Cardiac fibroblast (primary cell): Measurements from ENCODE around the gene SLC2A10.

Source experiments
- DNase-seq, 2 donors: peaks; one replicate each; pipeline versions ENCODE4 v3.0.0 to v3.0.0-alpha.2; 2010; ENCODE audit warnings: low read depth in 2 of 2
- H3K4me3 ChIP-seq, 2 donors: replicated peaks in 1 of 2; 1 replicate in 1 of 2; 2 replicates in 1 of 2; pipeline ENCODE4 v1.5.1; 2011; ENCODE audit warnings: low read depth in 2 of 2, low read length in 2 of 2, mild to moderate bottlenecking in 2 of 2, moderate library complexity in 1 of 2
- CTCF ChIP-seq: IDR thresholded peaks from one replicate; pipeline ENCODE4 v1.5.1; 2011; ENCODE audit warnings: low read depth, mild to moderate bottlenecking, low read length, inconsistent platforms

SLC2A10 gene

GRCh38 chr20:46682063-46682821 is 27.2 kb upstream of the SLC2A10 start:
- no peak overlapping the region for H3K4me3 ChIP-seq
- no peak for TF ChIP-seq CTCF
- DNase-seq: no peak

DNA sequence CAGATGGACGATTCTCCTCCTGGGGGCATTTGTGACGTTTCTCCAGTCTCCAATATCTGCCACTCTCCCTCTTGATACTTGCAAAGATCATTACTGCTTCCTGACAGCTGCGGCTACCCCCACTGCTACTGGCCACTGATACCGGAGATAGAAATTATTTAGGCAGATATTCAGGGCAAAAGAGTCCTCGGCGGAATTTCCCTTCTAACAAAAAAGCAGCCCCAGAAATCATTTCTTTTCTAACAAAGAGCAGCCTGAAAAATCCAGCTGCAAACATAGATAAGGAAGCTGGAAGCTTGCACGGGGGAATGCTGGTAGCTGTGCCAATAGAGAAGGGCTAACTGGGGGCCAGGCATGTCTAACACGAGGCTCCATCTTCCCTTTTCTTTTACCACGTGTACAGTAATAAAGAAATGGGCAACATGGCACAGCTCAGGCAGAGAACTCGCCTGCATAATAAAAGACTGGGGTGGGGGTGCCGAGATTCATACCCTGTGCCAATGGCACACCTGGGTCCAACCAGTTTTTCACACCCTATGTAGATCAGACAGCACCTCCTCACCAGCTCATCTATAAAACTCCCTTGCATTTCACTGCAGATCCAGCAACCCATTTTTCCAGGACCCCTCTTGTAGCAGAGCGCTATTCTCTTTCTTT is 26.3 kb upstream of the SLC2A10 start:
- H3K4me3 ChIP-seq: peak overlapping the region; percentile 42 to 55
- peak in 1 of 2 donors; percentile 56 for DNase-seq
- TF ChIP-seq CTCF: no peak

DNA sequence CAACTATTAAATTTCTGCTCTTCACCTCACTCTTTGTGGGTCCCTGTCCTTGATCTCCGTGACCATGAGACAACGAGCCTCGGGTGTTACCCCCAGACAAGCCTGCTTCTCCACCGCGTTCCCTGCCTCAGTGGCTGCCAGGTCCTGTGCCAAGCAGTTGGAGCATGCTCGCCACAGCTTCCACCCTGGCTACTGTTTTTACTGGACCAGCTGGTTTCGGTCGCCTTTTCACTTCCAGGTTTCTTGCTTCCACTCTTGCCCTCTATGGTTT is 25.8 kb upstream of the SLC2A10 start:
- no peak for TF ChIP-seq CTCF
- DNase-seq: no peak
- H3K4me3 ChIP-seq: peak overlapping the region; percentile 42 to 55

DNA sequence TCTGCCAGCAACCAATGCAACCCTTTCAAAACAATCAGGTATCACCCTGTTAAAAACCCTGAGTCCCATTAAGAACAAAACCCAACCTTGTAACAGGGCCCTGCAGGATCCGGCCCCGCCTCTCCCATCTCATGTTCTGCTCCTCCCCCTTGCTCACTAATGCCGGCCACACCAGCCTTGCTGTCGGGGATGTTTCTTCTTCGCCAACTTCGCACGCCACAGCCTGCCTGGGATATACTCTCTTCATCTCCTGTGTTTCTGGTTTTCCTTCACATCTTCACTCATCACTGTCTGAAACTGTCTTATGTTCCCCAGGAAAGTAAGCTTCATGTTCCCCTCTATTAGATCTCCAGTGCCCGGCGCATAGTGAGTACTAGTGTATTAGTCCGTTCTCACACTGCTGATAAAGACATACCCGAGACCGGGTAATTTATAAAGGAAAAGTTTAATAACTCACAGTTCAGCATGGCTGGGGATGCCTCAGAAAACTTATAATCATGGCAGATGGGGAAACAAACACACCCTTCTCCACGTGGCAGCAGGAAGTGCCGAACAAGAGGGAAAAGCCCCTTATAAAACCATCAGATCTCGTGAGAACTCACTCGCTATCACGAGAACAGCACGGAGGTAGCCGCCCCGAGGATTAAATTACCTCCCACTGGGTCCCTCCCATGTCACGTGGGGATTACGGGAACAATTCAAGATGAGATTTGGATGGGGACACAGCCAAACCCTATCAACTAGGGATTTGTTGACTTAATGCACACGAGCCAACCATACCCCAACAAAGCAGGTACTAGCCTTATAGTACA is 25.3 kb upstream of the SLC2A10 start:
- peak overlapping the region; percentile 42 to 55 for H3K4me3 ChIP-seq
- DNase-seq: peak; percentile 70 to 88
- TF ChIP-seq CTCF: no peak

DNA sequence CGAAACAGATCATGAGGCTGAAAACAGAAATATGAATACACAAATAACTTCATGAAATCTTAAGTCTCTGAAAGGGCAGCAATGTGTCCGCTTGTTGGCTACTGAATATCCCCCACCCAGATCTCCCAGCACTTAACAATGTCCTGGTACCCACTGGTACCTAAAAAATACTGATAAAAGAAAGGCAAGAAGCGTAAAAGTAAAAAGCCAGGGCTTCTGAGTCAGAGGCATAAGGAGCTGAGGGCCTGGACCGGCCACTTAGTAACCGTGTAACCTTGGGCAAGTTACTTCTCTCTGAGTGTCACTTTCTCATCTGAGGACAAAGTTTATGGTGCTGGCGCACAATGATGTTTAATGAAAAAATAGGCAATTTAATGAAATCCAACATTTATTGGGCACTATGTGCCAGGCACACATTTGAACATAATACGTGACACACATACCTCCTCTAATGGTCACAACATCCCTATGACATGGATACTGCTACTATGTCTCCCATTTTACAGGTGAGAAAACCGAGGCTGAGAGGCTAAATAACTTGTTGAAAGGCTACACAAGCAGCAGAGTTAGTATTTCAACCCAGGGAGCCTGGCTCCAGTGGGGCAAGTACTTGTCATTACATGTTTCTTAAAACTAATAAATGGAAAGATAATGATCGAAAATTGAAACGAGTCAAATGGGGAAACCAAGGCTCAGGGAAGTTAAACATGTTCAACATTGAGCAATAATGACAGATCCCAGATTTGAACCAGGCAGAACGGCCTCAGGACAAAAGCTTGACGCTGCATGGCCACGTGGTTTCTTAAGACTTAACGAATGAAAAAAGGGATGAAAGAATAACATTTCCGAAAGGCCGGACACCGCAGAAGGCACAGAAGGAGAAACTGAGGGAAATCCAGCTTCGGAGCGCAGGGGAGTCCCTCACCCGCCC is 21.0 kb upstream of the SLC2A10 start:
- TF ChIP-seq CTCF: no peak
- peak; percentile 52 to 63 for DNase-seq

DNA sequence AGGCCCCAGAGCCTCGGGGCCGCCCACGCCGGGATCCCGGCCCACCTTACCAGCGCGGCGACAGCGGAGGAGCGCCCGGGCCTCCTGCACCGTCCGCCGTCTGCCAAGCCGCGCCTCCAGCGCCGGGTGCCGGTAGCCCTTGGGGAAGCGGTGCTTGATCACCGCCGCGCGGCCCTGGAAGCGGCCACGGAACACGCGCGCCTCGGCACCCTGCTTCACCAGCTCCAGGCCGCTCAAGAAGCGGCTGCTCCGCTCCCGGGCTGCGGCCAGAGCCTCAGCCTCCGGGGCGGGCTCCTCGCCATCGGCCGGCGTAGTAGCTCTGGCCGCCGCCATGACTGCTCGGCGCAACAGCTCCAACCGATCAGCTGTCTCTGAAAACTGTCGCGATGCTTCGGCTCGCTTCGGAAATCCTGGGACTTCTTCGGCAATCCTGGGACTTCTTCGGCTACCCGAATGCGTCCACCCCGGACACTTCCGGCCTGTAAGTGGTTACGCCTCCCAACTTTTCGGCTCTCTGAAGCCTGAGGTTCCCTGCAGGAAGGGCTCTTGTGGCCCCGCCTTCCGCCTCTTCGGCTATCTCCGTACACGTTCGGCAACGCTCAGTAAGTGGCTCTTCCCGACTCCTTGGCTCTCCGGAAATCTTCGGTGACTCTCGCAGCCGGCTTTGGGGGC is 20.2 kb upstream of the SLC2A10 start, which contains the start of gene TP53RK:
Gene TP53RK, minus strand, starts transcription at position 363 of the 672 bp plus-strand sequence. Its CDS starts 30 bp downstream, at position 333.
- peak; percentile 100 for DNase-seq
- TF ChIP-seq CTCF: no peak
- peak within 1 kb of the TSS; percentile 57 to 85 for H3K4me3 ChIP-seq

More for the DNA sequence above, 21.0 kb upstream of the SLC2A10 start:
- H3K4me3 ChIP-seq: peak overlapping the region; percentile 57 to 85
